ENCODE results near the gene C4orf51. TPM values are rescaled to one million over a fixed set of nuclear protein-coding genes. Genes with fewer than 3 reads are reported as not detected.

C4orf51 gene
- total RNA-seq, 1 experiment from 2014 or later = not detected

GRCh38 chr4:145680902-145681301 is 956 bp downstream of the C4orf51 start:
- no peak for TF ChIP-seq CTCF (IDR thresholded peaks at IDR 0.05; ENCODE audit: unreplicated experiment)
- H3K9me3 Mint-ChIP-seq (ENCODE audit: low read depth, unreplicated experiment) = no peaks in the 10 kb centered on the region
- no peaks in the 10 kb centered on the region for H3K27me3 Mint-ChIP-seq (ENCODE audit: unreplicated experiment)
- intact Hi-C loops (cut with micrococcal nuclease; ENCODE audit: unreplicated experiment) = loop anchor here (5.0 kb wide), 3 partner anchors 51 to 126 kb away; no protein-coding TSS in a partner anchor
- H3K27ac Mint-ChIP-seq (ENCODE audit: unreplicated experiment) = peak overlapping the region; percentile 91
- CTCF ChIA-PET = no interaction called here
- DNase-seq = no peak
- H3K36me3 Mint-ChIP-seq (ENCODE audit: insufficient read depth, unreplicated experiment) = no peaks in the 10 kb centered on the region
- no TSS peak for BruUV-seq (replicated peaks)
- no peak overlapping the region for H3K4me3 Mint-ChIP-seq (ENCODE audit: low read depth, unreplicated experiment)
- H3K4me1 Mint-ChIP-seq (ENCODE audit: low read depth, unreplicated experiment) = peaks cover 28% of the 10 kb centered on the region

GRCh38 chr4:145681518-145681917 is 1.6 kb downstream of the C4orf51 start:
- TF ChIP-seq CTCF (IDR thresholded peaks at IDR 0.05; ENCODE audit: unreplicated experiment) = no peak
- DNase-seq = no peak
- H3K9me3 Mint-ChIP-seq (ENCODE audit: low read depth, unreplicated experiment) = no peaks in the 10 kb centered on the region
- peaks cover 28% of the 10 kb centered on the region for H3K4me1 Mint-ChIP-seq (ENCODE audit: low read depth, unreplicated experiment)
- CTCF ChIA-PET = no interaction called here
- BruUV-seq (replicated peaks) = no TSS peak
- H3K27ac Mint-ChIP-seq (ENCODE audit: unreplicated experiment) = no peak overlapping the region
- H3K4me3 Mint-ChIP-seq (ENCODE audit: low read depth, unreplicated experiment) = no peak overlapping the region
- intact Hi-C loops (cut with micrococcal nuclease; ENCODE audit: unreplicated experiment) = loop anchor here (5.0 kb wide), 3 partner anchors 51 to 126 kb away; no protein-coding TSS in a partner anchor
- no peaks in the 10 kb centered on the region for H3K27me3 Mint-ChIP-seq (ENCODE audit: unreplicated experiment)
- H3K36me3 Mint-ChIP-seq (ENCODE audit: insufficient read depth, unreplicated experiment) = no peaks in the 10 kb centered on the region

- no peak for DNase-seq
- intact Hi-C loops (cut with micrococcal nuclease; ENCODE audit: unreplicated experiment) = loop anchor here (5.0 kb wide), 3 partner anchors 50 to 125 kb away; no protein-coding TSS in a partner anchor
- CTCF ChIA-PET = no interaction called here
These were observed 2.0 kb downstream of the C4orf51 start for GRCh38 chr4:145681956-145682355.

GRCh38 chr4:145686991-145687390 is 7.0 kb downstream of the C4orf51 start:
- no TSS peak for BruUV-seq (replicated peaks)
- Mint-ChIP-seq H3K36me3 (ENCODE audit: insufficient read depth, unreplicated experiment) (no peaks in the 10 kb centered on the region), H3K27ac (ENCODE audit: unreplicated experiment) (no peak overlapping the region), H3K9me3 (ENCODE audit: low read depth, unreplicated experiment) (no peaks in the 10 kb centered on the region), H3K4me3 (ENCODE audit: low read depth, unreplicated experiment) (no peak overlapping the region), H3K27me3 (ENCODE audit: unreplicated experiment) (no peaks in the 10 kb centered on the region), H3K4me1 (ENCODE audit: low read depth, unreplicated experiment) (no peaks in the 10 kb centered on the region)
- DNase-seq = no peak
- intact Hi-C loops (cut with micrococcal nuclease; ENCODE audit: unreplicated experiment) = no loop called here
- no peak for TF ChIP-seq CTCF (IDR thresholded peaks at IDR 0.05; ENCODE audit: unreplicated experiment)
- CTCF ChIA-PET = no interaction called here

More at GRCh38 chr4:145681956-145682355, 2.0 kb downstream of the C4orf51 start:
- H3K4me3 Mint-ChIP-seq (ENCODE audit: low read depth, unreplicated experiment) = no peak overlapping the region
- H3K4me1 Mint-ChIP-seq (ENCODE audit: low read depth, unreplicated experiment) = peaks cover 28% of the 10 kb centered on the region
- no peaks in the 10 kb centered on the region for H3K9me3 Mint-ChIP-seq (ENCODE audit: low read depth, unreplicated experiment)
- no TSS peak for BruUV-seq (replicated peaks)
- no peak overlapping the region for H3K27ac Mint-ChIP-seq (ENCODE audit: unreplicated experiment)
- H3K36me3 Mint-ChIP-seq (ENCODE audit: insufficient read depth, unreplicated experiment) = no peaks in the 10 kb centered on the region
- no peak for TF ChIP-seq CTCF (IDR thresholded peaks at IDR 0.05; ENCODE audit: unreplicated experiment)
- no peaks in the 10 kb centered on the region for H3K27me3 Mint-ChIP-seq (ENCODE audit: unreplicated experiment)
